GM19035 (cell line): Measurements from ENCODE around the gene ADAMTS2.

Experiments used
- ATAC-seq: cut with Tn5 transposase; IDR thresholded peaks from one replicate; pipeline ENCODE4 v1.9.1; 2021; ENCODE audit not compliant: unreplicated experiment

Gene ADAMTS2

DNA sequence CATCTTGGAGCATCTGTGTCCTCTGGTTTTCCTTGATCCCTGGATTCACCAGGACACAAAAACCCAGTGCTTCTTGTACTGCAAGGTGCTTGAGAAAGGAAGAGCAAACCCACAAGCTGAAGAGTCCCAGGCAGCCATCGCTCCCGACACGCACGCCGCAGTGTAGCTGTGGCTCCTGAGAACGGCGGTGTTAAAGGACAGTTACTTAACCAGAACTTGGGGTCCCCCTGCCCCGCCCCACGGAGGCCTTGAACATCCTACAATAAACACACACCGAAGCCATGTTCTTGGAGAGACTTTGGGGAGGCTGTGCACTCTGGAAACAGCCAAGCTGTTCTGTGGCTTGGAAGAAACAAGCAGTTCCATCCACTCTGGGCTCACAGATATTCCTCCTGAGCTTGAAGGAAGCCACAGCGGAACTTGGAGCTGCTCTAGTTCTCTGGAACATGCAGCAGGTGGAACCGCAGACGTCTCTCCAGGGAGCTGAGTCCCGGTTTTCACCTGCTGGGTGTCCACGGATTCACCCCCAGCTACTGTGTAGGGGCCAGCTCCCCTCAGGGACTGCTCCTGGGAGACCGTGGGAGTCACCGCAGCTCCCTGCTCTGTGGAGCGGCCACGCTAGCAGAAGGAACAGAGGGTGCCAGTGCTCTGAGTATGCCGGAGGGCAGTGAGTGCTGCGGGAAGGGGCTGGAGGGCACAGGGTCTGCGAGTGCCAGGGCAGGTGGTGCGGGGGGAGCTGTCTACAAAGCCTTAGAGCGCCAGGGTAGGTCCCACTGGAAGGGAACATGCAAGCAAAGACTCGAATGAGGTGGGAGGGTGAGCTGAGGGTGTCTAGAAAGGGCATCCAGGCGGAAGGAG lies 107.3 kb downstream of the ADAMTS2 start:
- no peak for ATAC-seq

DNA sequence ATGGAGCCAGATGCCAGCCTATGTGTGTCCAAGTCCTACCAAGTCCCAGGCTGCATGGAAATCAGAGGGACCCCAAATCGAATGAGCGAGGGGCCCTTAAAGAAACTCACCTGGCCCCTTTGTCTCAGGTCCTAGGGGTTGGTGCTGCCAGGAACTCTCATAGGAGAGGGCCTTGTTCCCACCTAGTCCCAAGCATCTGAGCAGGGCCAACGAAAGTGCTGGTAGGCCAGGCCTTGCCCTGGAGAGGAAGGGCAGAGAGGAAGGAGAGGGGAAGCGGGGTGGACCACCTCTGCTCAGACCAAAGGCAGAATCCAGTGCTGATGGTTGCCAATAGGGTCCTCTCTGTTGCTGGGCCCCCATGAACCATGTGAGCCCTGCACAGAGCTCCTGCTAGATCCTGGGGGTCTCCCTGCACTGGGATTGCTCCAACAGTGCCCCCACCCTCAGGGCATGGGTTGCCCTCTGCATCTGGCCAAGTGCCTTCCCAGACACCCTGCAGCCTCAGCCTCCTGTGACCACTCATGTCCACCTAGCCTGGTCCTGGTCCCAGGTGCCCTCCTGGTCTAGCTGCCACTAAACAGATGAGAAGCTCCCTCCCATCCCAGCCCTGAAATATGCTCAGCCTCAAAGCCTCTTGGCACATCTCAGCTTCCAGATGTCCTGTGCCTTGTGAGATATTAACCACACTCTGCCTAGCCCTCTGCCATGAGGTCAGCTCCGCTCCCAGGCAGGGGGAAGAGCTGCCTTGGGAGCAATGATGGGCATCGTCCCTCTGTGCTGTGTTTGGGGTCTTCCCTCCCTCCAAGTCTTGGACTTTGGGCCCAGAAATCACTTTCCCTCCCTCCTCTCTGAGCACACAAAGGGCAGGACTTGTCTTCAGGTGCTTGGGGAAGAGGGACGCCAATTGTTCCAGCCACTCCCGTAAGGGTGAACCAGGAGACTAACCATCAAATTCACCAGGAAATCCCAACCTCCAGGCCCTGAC lies 109.6 kb downstream of the ADAMTS2 start:
- no peak for ATAC-seq

DNA sequence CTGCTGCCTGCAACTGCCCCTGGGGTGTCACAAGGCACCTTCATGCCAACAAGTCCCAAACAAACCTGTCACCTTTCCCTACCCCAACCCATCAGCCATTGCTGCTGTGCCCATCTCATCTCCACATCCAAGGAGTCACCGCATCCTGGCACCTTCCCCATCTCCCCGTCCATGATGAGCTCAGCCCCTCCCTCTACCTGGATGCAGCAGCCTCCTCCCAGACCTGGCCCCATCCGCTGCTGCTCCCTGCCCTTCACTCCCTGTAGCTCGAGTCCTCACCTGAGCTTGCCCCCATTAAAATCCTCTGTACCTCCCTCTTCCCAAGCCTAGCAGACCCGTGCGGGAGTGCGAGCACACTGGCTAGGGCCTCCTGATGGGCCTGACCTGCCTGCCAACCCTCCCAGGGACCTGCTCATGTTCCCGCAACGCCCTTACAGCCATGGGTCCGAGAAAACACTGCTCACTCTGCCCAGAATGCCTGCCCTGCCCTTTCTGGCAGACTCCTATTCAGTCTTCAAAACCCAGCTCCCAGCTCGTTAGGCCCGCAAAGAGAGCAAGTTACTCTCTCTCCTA lies 110.6 kb downstream of the ADAMTS2 start:
- ATAC-seq: no peak

DNA sequence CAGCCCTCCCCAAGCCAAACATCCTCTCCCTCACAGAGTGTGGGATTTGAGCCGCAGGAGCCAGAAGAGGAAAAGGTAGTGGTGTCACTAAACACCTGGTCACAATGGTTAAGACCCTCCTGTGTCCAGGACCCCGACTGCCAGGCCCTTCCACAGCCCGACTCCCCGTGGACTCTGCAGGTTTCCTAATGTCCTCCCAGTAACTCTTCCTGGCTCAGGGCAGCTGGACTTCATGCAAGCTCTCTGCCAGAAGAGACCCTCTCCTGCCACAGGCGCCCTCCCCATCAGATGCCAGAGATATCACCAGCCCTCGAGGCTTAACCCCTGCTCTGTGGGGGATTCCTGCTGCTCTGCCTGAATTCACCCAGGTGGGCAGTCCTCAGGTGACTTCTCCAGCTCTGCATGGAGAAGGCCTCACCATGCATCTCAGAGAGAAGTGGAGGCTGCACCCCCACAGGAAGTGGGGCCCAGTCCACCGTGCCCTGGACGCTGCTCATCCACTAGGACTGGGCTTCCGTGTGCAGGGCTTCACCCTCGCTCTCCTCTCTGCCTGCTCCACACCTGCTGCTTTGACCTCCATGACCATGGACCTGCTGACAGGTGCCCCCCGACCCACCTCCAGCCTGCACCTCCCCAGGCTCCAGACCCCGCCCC lies 111.2 kb downstream of the ADAMTS2 start:
- no peak for ATAC-seq

DNA sequence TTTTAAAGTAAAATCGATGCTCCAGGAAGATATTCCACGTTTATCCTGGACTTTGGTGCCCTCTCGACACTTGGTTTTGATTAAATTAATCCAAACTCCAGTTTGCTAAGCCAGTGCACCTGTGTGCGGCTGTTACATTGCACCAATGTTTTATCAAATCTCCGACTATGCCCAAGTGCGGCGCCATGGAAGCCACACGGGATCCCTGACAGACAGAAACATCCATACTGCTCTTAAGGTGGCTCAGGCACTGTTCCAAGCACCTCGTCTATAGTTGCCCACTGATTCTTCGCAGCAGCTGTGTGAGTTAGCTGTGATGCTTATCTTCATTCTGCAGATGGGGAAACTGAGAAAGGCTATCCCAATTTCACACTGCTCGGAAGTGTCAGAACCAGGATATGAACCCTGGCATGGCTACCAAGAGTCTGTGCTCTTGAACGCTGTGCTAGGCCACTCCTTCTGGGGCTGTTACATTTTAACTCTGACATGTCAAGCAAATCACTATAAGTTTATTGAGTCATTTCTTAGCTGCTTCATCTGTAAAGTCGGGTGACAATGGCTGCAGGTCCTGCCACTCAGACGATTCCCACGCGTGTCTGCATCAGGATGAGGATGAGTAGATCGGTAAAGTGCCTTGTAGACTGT lies 113.0 kb downstream of the ADAMTS2 start:
- no peak for ATAC-seq

DNA sequence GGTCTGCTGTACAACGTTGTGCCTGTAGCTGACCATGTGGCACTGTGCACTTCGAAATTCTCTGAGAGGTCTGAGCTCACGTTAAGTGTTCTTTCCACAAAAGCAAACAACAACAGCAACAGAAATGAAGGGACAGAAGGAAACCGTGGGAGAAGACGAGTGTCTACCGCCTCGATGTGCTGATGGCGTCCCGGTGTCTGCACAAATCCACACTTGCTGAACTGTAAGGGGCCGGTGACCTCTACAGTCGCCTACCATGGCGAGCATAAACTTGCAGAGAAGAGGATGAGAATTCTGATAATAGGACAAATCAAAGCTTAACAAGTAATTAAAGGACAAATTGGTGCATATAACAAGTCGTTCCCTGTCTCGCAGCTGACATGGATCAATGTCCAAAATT lies 114.0 kb downstream of the ADAMTS2 start:
- no peak for ATAC-seq

DNA sequence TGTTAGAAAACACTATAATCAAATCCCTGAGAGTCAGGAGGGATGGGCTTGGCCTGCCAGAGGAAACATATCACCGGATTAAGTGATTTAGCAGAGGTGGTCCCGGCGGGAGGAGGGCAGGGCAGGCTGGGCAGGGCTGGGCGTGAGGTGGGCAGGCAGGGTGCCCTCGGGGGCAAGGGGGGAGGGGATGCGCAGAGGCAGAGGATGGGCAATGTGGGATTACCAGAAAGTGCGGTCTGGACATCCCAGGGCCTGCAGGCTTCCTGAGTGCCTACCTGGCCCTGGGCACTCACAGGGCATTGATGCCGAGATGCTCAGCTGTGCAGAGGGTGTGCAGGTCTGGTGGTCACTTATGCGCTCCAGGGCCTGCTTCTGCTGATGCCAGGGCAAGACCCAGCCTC lies 115.2 kb downstream of the ADAMTS2 start:
- no peak for ATAC-seq

DNA sequence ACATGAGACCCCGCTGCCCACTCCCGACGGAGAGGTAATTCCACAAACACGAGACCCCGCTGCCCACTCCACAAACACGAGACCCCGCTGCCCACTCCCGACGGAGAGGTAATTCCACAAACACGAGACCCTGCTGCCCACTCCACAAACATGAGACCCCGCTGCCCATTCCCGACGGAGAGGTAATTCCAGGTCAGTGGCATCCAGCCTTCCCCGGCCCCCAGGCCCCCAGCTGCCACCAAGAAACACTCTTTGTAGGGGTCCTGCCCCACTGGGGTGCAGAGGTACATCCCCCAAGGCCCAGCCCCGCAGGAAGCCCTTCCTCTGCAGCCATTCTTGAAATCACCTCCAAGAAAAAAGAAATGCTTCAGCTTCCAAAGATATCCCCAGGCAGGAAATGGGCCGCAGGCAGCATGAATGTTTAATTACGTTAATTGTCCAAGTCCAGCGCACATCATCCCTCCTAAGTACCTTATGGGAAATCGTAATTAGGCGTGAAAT lies 115.9 kb downstream of the ADAMTS2 start:
- no peak for ATAC-seq

DNA sequence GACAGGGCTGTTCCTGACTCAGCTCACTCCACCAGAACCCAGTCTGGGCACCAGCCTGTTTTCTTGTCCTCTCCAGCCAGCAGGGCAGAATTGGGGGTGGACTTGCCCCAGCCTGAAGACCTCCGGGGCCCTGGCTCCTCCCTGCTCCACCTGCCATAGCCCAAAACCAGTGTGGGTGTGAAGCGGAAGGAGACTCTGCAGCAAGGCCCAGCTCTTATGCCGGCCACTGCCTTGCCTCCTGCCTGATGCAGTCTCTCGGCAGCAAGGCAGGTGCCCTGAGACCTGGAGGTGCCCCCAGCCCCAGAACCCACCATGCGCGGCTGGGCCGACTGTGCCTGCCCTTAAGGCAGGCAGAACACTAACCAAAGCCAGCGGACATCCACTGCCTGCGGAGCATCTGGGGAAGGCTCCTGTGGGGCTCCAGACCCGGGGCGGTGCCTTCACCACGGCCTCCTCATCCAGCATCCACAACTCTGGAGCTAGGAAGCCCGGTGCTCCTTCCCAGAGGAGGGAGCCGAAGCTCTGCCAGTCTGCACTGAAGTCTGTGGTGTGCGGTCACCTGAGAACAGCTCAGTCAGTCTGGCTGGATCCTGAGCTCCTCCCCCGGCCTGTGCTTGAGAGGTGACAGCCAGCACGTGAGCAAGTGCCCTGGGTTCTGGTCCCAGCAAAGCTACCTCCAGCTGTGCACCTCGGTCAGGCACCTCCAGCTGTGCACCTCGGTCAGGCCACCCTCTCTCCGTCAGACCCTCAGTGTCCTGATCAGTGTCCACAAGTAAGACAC lies 116.7 kb downstream of the ADAMTS2 start:
- ATAC-seq: no peak

DNA sequence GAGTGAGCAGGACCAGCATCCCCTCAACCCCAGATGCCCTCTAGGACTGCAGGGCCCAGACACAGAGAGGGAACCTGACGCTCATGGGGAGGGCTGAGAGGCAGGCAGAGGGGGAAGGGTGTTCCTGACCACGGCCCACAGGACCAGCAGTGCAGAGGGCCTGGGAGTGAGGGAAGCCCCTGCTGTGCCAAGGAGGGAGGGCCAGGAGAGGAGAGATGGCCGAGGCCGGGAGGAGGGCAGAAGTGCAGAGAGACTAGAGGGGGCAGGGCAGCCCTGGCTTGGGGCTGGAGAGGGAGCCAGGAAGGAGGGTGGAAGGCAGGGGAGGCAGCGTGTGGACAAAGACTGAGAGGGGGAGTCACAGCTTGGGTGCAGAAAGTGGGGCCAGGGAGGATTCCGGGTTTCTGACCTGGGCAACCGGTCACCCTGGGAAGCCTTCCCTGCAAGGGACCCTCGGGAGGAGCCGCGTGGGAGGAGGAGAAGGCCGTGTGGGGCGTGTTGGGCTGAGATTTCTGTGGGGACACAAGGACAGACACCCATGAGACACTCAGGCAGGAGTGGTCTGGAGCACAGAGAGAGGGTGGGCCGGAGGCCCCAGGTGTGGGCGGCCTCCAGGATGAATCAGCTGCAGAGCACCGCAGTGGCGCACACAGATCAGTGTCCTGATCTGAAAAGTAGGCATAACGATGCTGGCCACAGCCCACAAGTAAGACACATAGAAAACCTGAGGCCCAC lies 117.5 kb downstream of the ADAMTS2 start:
- no peak for ATAC-seq

DNA sequence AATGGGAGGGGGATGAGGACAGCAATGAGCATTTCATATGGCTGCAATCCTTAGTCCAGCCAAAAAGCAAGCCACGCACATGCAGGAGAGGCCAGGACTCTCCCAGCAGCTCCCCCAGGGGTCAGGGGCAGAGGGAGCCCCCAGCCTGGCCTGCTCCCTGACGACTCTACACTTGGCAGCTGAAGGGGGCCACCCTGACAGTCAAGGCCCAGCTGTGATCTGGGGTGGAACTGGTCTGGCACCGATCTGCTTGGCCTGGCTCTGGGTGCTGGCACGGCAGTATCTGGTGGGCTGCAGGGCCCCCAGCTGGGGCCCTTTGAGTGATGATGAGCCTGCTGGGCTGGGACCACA lies 118.1 kb downstream of the ADAMTS2 start:
- ATAC-seq: no peak

DNA sequence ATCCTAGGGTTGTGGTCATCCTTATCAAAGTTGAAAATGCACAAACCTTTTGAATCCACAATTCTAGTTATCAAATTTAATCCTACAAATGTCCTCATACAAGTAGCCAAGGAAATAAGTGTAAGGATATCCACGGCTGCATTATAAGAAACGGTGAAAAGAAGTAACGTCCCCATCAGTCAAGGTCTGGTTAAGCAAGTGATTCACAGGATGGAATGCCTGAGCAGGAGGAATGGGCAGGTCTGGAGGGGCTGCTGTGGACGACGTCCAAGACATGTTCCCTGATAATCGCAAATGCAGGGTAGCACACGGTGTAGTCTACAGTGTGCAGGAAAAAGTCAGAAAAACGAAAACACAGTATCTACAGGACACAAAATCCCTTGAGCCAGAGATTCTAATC lies 118.6 kb downstream of the ADAMTS2 start:
- no peak for ATAC-seq

DNA sequence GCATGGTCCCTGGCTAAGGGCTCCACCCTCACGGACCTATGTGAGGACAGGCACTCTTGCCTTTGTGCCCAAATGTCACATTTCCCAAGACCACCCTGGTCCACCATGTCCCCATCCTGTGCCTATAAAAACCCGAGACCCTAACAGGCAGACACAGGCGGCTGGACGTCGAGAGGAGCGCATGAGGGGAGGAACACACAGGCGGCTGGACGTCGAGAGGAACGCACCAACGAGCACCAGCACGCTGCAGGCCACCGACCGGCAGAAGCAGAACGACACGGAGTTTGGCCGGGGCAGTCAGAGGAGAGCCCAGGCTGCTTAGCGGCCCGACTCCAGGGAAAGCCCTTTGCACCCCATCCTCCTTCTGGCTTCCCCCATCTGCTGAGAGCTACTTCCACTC lies 119.9 kb downstream of the ADAMTS2 start:
- no peak for ATAC-seq

DNA sequence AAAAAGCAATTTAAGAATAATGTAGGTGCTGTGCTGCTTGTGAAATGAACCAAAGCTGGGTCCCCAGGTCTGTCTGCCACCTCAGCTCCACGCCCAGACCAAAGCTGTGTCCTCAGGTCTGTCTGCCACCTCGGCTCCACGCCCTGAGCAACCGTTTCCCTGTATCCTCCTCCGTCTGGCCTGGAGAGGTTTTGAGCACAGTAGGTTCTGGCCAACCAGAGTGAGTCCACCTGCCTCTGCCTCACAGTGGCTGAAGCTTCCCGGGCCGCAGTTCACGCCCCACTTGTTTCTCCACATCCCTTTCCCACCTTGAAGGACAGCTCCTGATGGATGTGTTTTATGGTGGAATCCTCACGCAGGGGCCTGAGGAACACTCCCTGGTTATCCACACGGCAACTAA lies 120.5 kb downstream of the ADAMTS2 start:
- no peak for ATAC-seq

DNA sequence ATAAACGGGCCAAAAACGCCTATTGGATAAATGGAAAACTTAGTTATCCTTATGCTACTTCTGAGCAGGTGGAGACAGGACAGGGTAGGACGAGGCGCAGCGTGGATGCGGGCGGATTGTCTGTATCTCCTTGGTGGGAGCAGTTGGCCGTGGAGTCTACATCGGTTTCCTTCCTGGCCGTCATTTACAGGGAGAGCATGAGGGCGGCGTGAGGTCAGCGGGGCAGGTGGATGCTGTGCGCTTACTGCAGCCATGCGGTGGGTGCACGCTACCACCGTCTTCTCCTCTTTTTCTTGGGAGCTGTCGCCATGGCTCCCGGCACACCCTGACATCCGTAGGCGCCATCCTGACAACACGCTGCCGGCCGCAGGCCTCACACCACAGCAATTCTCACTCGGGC lies 121.3 kb downstream of the ADAMTS2 start:
- no peak for ATAC-seq

DNA sequence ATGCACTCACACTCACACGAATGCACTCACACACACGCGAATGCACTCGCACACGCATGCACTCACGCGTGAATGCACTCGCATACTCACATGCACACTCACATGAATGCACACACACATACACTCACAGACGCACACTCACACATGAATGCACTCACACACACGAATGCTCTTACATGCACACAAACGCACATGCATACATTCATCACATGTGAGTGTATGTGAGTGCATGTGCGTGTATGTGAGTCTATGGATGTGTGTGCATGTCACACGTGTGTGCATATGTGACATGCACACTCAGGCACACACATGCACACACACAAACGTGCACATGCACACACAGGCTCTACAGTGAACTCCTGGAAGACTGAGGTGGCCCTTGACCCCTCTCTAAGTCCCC lies 121.7 kb downstream of the ADAMTS2 start:
- no peak for ATAC-seq

DNA sequence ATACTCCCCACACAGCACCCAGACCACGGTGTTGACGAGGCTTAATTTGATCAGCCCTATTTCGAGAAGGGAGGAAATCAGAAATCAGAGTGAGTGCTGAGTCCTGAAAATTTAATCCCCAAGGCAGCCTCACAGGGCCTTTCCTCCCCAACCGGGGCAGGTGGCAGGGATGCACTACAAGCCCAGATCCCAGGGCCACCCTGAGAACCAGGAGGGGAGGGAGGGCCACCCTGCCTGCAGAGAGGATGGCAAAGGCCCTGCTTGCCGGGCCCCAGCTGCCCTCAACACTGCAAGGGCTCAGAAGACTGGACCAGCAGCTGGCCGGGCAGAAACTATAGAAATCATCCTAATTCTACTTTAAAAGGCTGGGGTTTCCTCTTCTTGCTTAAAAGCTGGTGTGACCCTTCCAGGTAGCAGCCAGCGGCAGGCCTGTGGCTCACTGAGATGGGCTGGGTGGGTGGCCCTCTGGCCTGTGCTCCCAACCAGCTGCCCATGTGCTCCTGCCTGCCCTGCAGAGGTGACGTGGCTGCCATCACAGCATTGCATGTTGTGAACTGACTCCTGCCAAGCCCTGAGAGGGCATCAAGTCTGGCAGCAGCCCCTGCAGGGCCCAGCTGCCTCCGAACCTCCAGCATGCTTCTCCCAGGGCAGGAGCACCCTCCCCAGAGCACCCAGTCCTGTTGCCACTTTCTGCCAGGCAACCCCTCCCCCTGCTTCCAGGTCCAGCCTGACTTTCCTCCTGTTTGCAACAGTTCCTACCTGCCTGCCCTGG lies 122.8 kb downstream of the ADAMTS2 start:
- no peak for ATAC-seq

DNA sequence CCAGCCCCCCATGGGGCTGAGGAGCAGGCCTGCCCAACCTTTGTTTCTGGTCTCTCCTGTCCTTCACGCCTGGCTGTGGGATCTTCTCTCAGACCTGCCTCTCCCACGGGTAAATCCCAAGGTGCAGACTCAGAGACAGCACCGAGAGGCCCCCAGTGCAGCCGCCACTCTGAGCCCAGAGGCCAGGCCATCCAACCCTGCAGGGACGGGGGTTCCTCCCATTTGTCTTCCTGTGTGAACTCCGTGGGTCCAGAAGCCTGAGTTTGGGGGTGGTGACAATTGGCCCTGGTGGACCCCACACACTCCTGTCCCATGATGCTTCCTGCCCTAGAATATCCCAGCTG lies 123.4 kb downstream of the ADAMTS2 start:
- no peak for ATAC-seq
